Left ventricle myocardium inferior (tissue), 1 donor: ENCODE data around the gene EXO1. TPM values are rescaled to one million over a fixed set of nuclear protein-coding genes. Genes with fewer than 3 reads are reported as not detected.
A peak's percentile ranks its signal among the peaks of the same experiment; 100 is the strongest.

Source experiments
- DNase-seq: peaks from one replicate; pipeline ENCODE4 v3.0.0-alpha.2; 2020
- H3K27ac ChIP-seq: fragments of 200-600 bp; replicated peaks from 2 replicates; pipeline ENCODE4 v1.8.0; 2021
- H3K27me3 ChIP-seq: fragments of 200-600 bp; 2 replicates; pipeline ENCODE4 v1.8.0; 2021; ENCODE audit warnings: low read depth
- H3K36me3 ChIP-seq: fragments of 200-600 bp; 2 replicates; pipeline ENCODE4 v1.8.0; 2021
- H3K4me1 ChIP-seq: fragments of 200-600 bp; 2 replicates; pipeline ENCODE4 v1.8.0; 2021
- H3K4me3 ChIP-seq: fragments of 200-600 bp; 2 replicates; pipeline ENCODE4 v1.8.0; 2021; ENCODE audit warnings: mild to moderate bottlenecking, moderate library complexity
- H3K9me3 ChIP-seq: fragments of 200-600 bp; replicated peaks from 2 replicates; pipeline ENCODE4 v1.8.0; 2021
- intact Hi-C: fragments of 100-400 bp; cut with micrococcal nuclease; formaldehyde crosslinking; loops from one replicate; pipeline ENCODE4 v1.11.0; 2022
- total RNA-seq: library from RNA; stranded (reverse); fragmentation: NEBNext Ultra II Directional; extraction: Animal tissue kit (Norgen Biotek cat#: 25700); gene quantifications from one replicate; pipeline ENCODE4 v1.2.1, GENCODE V29; 2021
- TF ChIP-seq, protein P1 (sequence below): fragments of 200-600 bp; IDR thresholded peaks from 2 replicates; pipeline ENCODE4 v1.8.0; 2021; ENCODE audit warnings: antibody characterized with exemption, mild to moderate bottlenecking, borderline replicate concordance
- donor health status: DM: no; HTN: yes; CAD: no; lungs with severe emphysema.

EXO1 gene
- total RNA-seq, 1 donor from 2014 or later = 0.44 TPM

DNA sequence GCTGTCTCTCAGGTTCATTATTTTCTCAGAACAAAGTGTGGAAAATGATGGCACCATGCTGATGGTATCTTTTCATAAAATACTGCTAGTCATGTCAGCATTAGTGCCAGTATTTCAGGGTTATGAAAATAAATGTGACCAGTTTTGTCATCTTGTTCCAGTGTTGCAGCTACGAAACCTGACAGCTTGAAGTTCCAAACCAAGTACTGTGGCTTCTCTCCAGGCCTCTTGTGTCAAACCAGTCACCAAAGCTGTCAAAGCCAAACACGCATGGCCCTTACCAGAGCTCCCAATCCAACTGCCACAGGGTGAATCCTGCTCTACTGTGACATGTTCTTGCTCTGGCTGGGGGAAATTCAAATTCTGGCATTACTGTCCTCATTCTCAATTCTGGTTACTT, 20.7 kb upstream of the EXO1 start:
- intact Hi-C loops = no loop called here
- DNase-seq = no peak
- H3K36me3 ChIP-seq = no peaks in the 10 kb centered on the region
- H3K9me3 ChIP-seq = no peaks in the 10 kb centered on the region
- no peak overlapping the region for H3K27ac ChIP-seq
- TF ChIP-seq, protein P1, sequence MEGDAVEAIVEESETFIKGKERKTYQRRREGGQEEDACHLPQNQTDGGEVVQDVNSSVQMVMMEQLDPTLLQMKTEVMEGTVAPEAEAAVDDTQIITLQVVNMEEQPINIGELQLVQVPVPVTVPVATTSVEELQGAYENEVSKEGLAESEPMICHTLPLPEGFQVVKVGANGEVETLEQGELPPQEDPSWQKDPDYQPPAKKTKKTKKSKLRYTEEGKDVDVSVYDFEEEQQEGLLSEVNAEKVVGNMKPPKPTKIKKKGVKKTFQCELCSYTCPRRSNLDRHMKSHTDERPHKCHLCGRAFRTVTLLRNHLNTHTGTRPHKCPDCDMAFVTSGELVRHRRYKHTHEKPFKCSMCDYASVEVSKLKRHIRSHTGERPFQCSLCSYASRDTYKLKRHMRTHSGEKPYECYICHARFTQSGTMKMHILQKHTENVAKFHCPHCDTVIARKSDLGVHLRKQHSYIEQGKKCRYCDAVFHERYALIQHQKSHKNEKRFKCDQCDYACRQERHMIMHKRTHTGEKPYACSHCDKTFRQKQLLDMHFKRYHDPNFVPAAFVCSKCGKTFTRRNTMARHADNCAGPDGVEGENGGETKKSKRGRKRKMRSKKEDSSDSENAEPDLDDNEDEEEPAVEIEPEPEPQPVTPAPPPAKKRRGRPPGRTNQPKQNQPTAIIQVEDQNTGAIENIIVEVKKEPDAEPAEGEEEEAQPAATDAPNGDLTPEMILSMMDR = no peak
- peaks cover 7% of the 10 kb centered on the region for H3K27me3 ChIP-seq
- no peak overlapping the region for H3K4me3 ChIP-seq
- peaks cover 6% of the 10 kb centered on the region for H3K4me1 ChIP-seq

DNA sequence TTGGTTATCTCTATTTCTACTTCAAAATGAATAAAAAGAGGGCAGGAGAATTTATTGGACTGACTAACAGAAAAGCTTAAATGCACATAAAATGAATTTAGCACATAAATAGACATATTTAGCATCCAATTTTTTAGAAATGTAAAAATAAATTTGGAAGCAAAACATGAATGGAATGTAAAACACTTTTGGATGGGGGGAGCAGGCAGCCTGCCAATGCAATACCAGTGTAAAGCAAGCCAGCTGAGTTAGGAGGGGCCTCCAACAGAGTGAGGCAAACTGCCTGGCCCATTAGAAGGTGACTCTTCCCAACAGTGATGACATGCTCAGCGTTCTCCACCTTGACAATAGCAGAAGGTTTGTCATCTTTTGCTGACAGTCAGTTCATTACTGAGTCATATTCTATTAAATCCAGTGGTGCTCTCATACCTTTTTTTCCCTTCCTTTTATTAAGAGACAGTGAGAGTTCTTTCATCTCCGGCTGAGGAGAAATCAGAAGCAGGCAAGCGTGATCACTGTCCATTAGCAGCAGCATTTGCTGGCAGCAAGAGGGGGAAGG, 19.5 kb upstream of the EXO1 start:
- Histone ChIP-seq H3K27ac (no peak overlapping the region), H3K4me1 (peaks cover 6% of the 10 kb centered on the region), H3K9me3 (no peaks in the 10 kb centered on the region), H3K27me3 (peaks cover 8% of the 10 kb centered on the region), H3K4me3 (no peak overlapping the region), H3K36me3 (no peaks in the 10 kb centered on the region)
- TF ChIP-seq, protein P1 = no peak
- DNase-seq = no peak
- intact Hi-C loops = no loop called here

DNA sequence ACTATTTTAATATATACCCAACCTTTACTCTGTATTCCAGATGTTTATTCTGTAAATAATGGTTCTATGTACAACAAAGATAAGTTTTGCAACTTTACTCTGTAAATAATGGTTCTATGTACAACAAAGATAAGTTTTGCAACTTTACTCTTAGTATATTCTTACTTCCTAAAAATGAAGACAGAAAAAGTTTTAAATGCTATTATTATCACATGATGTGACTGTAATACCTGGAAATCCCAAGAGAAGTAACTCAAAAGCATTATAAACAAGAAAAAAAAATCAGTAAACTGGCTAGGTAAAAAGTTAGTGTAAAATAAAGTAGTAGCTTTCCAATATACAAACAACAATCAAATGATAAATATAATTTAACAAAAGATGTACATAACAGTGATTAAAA, 18.5 kb upstream of the EXO1 start:
- H3K36me3 ChIP-seq = no peaks in the 10 kb centered on the region
- peaks cover 17% of the 10 kb centered on the region for H3K27me3 ChIP-seq
- no peaks in the 10 kb centered on the region for H3K9me3 ChIP-seq
- no peak overlapping the region for H3K4me3 ChIP-seq
- TF ChIP-seq, protein P1 = no peak
- no peak for DNase-seq
- peaks cover 6% of the 10 kb centered on the region for H3K4me1 ChIP-seq
- intact Hi-C loops = no loop called here
- H3K27ac ChIP-seq = no peak overlapping the region

DNA sequence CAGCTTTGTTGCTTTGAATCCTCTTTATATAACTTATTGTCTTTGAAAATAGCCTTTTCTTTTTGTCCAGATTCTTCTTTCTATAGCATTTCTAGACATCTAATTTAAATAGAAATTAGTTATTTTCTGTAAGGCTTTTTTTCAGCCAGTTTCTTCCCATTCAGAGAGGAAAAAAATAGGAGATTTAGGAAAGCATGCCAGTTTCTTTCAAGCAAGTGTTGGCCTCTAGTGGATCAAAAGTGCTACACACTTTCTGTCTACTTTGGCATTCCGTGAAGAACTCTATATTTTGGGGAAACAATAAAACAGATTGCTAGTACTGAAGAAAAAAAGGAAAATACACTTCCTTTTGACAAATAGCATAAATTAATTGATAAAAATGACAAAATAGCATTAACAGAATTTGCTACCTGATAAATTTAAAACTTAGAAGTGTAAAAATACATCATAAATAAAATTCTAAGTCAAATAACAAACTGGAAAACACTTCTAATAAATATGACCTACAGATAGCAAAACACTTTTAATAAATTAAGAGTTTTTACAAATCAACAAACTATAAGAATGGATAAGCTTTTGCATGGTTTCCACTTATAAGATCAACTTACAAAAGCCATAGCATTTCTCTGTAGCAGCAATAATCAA, 13.1 kb upstream of the EXO1 start:
- Histone ChIP-seq H3K4me3 (no peak overlapping the region), H3K27me3 (peaks cover 17% of the 10 kb centered on the region), H3K36me3 (no peaks in the 10 kb centered on the region), H3K27ac (no peak overlapping the region), H3K9me3 (no peaks in the 10 kb centered on the region), H3K4me1 (no peaks in the 10 kb centered on the region)
- DNase-seq = no peak
- intact Hi-C loops = no loop called here
- TF ChIP-seq, protein P1 = peak; percentile 55

DNA sequence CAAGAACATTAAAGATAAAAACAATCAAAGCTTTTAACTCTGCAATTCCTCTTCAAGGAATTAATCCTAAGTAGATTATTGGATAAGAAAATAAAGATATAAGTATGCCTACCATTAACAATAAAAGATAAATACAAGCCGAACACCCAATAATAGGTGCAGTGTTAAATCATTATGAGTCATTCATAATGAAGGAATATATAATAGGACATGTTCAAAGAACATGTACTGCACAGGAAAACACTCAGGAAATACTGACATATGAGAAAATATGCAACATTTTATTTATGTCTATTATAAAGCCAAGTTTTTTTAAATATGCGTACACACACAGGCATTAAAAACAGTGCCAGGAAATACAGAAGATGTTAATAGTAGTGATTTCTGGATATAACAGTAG, 11.1 kb upstream of the EXO1 start:
- H3K4me3 ChIP-seq = no peak overlapping the region
- no peak overlapping the region for H3K27ac ChIP-seq
- no peaks in the 10 kb centered on the region for H3K4me1 ChIP-seq
- H3K9me3 ChIP-seq = no peaks in the 10 kb centered on the region
- no peak for DNase-seq
- H3K36me3 ChIP-seq = no peaks in the 10 kb centered on the region
- TF ChIP-seq, protein P1 = no peak
- intact Hi-C loops = no loop called here
- peaks cover 9% of the 10 kb centered on the region for H3K27me3 ChIP-seq
